GM18861 (cell line): ENCODE measurements around the gene ROR2.

Experiments used
- ATAC-seq: cut with Tn5 transposase; IDR thresholded peaks from one replicate; pipeline ENCODE4 v1.9.1; 2021; ENCODE audit not compliant: unreplicated experiment

ROR2 gene

GRCh38 chr9:91948597-91949391 is 1.2 kb downstream of the ROR2 start:
- no peak for ATAC-seq

GRCh38 chr9:91948101-91948596 is 1.9 kb downstream of the ROR2 start:
- no peak for ATAC-seq

- ATAC-seq = no peak
Observed at GRCh38 chr9:91946653-91947488, 3.2 kb downstream of the ROR2 start.

- no peak for ATAC-seq
Observed at GRCh38 chr9:91946196-91946595, 3.8 kb downstream of the ROR2 start.

GRCh38 chr9:91945277-91946085 is 4.5 kb downstream of the ROR2 start:
- no peak for ATAC-seq

GRCh38 chr9:91944711-91945110 is 5.3 kb downstream of the ROR2 start:
- no peak for ATAC-seq

- no peak for ATAC-seq
Observed at GRCh38 chr9:91943478-91944470, 6.3 kb downstream of the ROR2 start.

- no peak for ATAC-seq
Observed at GRCh38 chr9:91942201-91942600, 7.8 kb downstream of the ROR2 start.

GRCh38 chr9:91939978-91940377 is 10.1 kb downstream of the ROR2 start:
- ATAC-seq = no peak

GRCh38 chr9:91937727-91938126 is 12.3 kb downstream of the ROR2 start:
- ATAC-seq = no peak

- ATAC-seq = no peak
Observed at GRCh38 chr9:91937056-91937455, 13.0 kb downstream of the ROR2 start.

- no peak for ATAC-seq
Observed at GRCh38 chr9:91935805-91936514, 14.1 kb downstream of the ROR2 start.

- ATAC-seq = no peak
Observed at GRCh38 chr9:91935066-91935749, 14.8 kb downstream of the ROR2 start.

- ATAC-seq = no peak
Observed at GRCh38 chr9:91934654-91935053, 15.4 kb downstream of the ROR2 start.

GRCh38 chr9:91933556-91934352 is 16.3 kb downstream of the ROR2 start:
- ATAC-seq = no peak

GRCh38 chr9:91930475-91930874 is 19.6 kb downstream of the ROR2 start:
- no peak for ATAC-seq

GRCh38 chr9:91929331-91929730 is 20.7 kb downstream of the ROR2 start:
- ATAC-seq = no peak

GRCh38 chr9:91927922-91928510 is 22.0 kb downstream of the ROR2 start:
- no peak for ATAC-seq
